Breast epithelium (tissue), 4 donors: ENCODE measurements around the gene EHMT1. TPM values are rescaled to one million over a fixed set of nuclear protein-coding genes. Genes with fewer than 3 reads are reported as not detected.
"Not testable (repeated sequence)": the region's sequence is repeated elsewhere in the genome, so short reads cannot be mapped to it uniquely, and the experiment has no call there.

Experiments
- DNase-seq, 2 donors: peaks; one replicate each; pipeline ENCODE4 v3.0.0-alpha.2; 2019; ENCODE audit warnings: low spot score in 2 of 2
- H3K27ac ChIP-seq, 2 donors: fragments of 200-600 bp; sonication (generic) in 1 of 2; one replicate each; pipeline ENCODE4 v1.5.1; 2016 to 2019; ENCODE audit warnings: mild to moderate bottlenecking in 1 of 2
- H3K27me3 ChIP-seq, 2 donors: fragments of 200-600 bp; sonication (generic) in 1 of 2; one replicate each; pipeline versions ENCODE4 v1.5.1 to v1.6.0; 2017 to 2019; ENCODE audit warnings: control low read depth in 1 of 2, mild to moderate bottlenecking in 1 of 2
- H3K36me3 ChIP-seq: fragments of 200-600 bp; one replicate; pipeline ENCODE4 v1.5.1; 2019
- H3K4me1 ChIP-seq, 2 donors: fragments of 200-600 bp; sonication (generic); one replicate each; pipeline ENCODE4 v1.5.1; 2016 to 2019; ENCODE audit warnings: control low read depth in 1 of 2
- H3K4me3 ChIP-seq, 3 donors: fragments of 200-600 bp; sonication (generic); 1 replicate in 2 of 3; 2 replicates in 1 of 3; pipeline ENCODE4 v1.5.1; 2016 to 2019; ENCODE audit warnings: mild to moderate bottlenecking in 3 of 3, moderate library complexity in 2 of 3
- H3K9me3 ChIP-seq, 2 donors: fragments of 200-600 bp; sonication (generic) in 1 of 2; one replicate each; pipeline ENCODE4 v1.5.1; 2016 to 2019; ENCODE audit warnings: control low read depth in 1 of 2
- CTCF ChIP-seq, 3 donors: fragments of 450-650 bp; IDR thresholded peaks; one replicate each; pipeline ENCODE4 v1.5.1; 2016 to 2017; ENCODE audit warnings: antibody characterized with exemption in 3 of 3, mild to moderate bottlenecking in 3 of 3, moderate library complexity in 3 of 3
- POLR2A ChIP-seq: fragments of 450-650 bp; IDR thresholded peaks from one replicate; pipeline ENCODE4 v1.6.1; 2016; ENCODE audit warnings: antibody characterized with exemption, mild to moderate bottlenecking, moderate library complexity
- POLR2AphosphoS5 ChIP-seq, 3 donors: sonication (generic); formaldehyde crosslinking; IDR thresholded peaks; one replicate each; pipeline ENCODE4 v1.6.1; 2017; ENCODE audit warnings: antibody characterized with exemption in 3 of 3
- intact Hi-C: fragments of 100-400 bp; cut with DNase I; formaldehyde crosslinking; loops from one replicate; pipeline ENCODE4 v1.15.1; 2023; ENCODE audit warnings: low total_unique reads
- total RNA-seq, 3 donors: library from RNA; depleted of rRNA; stranded (reverse); fragments of >200 nt; gene quantifications; one replicate each; pipeline ENCODE4 v1.1.0, GENCODE V29; 2016

Gene EHMT1
- total RNA-seq, 3 donors from 2014 or later: 63.7 to 113 (median 91.2) TPM

- peak overlapping the region in 1 of 2 donors; percentile 48 for H3K27ac ChIP-seq
- H3K4me1 ChIP-seq: no peaks in the 10 kb centered on the region
- no peak for DNase-seq
- H3K27me3 ChIP-seq: no peaks in the 10 kb centered on the region
- no peak overlapping the region for H3K4me3 ChIP-seq
- TF ChIP-seq POLR2A (no peak), CTCF (IDR thresholded peaks at IDR 0.05) (no peak), POLR2AphosphoS5 (IDR thresholded peaks at IDR 0.05) (no peak)
- H3K36me3 ChIP-seq: no peaks in the 10 kb centered on the region
- intact Hi-C loops: no loop called here
- H3K9me3 ChIP-seq: no peaks in the 10 kb centered on the region
Observed at GRCh38 chr9:137723783-137724445, 105.1 kb downstream of the EHMT1 start.

- Histone ChIP-seq H3K4me1 (no peaks in the 10 kb centered on the region), H3K4me3 (no peak overlapping the region), H3K9me3 (no peaks in the 10 kb centered on the region), H3K36me3 (no peaks in the 10 kb centered on the region), H3K27ac (no peak overlapping the region), H3K27me3 (no peaks in the 10 kb centered on the region)
- intact Hi-C loops: no loop called here
- no peak for DNase-seq
- TF ChIP-seq POLR2AphosphoS5 (IDR thresholded peaks at IDR 0.05) (no peak), CTCF (IDR thresholded peaks at IDR 0.05) (no peak), POLR2A (no peak)
Observed at GRCh38 chr9:137724818-137725240, 106.0 kb downstream of the EHMT1 start.

GRCh38 chr9:137725598-137725997 is 106.8 kb downstream of the EHMT1 start:
- no peaks in the 10 kb centered on the region for H3K36me3 ChIP-seq
- intact Hi-C loops: no loop called here
- no peak overlapping the region for H3K27ac ChIP-seq
- DNase-seq: no peak
- H3K4me1 ChIP-seq: no peaks in the 10 kb centered on the region
- no peaks in the 10 kb centered on the region for H3K27me3 ChIP-seq
- no peak overlapping the region for H3K4me3 ChIP-seq
- H3K9me3 ChIP-seq: no peaks in the 10 kb centered on the region
- no peak for TF ChIP-seq CTCF (IDR thresholded peaks at IDR 0.05)
- TF ChIP-seq POLR2A: no peak
- no peak for TF ChIP-seq POLR2AphosphoS5 (IDR thresholded peaks at IDR 0.05)

- H3K27me3 ChIP-seq, H3K4me1 ChIP-seq, H3K36me3 ChIP-seq, DNase-seq, H3K27ac ChIP-seq, H3K9me3 ChIP-seq, H3K4me3 ChIP-seq, intact Hi-C loops: not testable (repeated sequence)
Observed at GRCh38 chr9:137726336-137726735, 107.5 kb downstream of the EHMT1 start.

- Histone ChIP-seq H3K9me3 (no peaks in the 10 kb centered on the region), H3K36me3 (no peaks in the 10 kb centered on the region), H3K27me3 (no peaks in the 10 kb centered on the region), H3K4me3 (no peak overlapping the region), H3K27ac (no peak overlapping the region), H3K4me1 (no peaks in the 10 kb centered on the region)
- DNase-seq: no peak
- intact Hi-C loops: no loop called here
- no peak for TF ChIP-seq POLR2A
- TF ChIP-seq CTCF (IDR thresholded peaks at IDR 0.05): no peak
- TF ChIP-seq POLR2AphosphoS5 (IDR thresholded peaks at IDR 0.05): no peak
Observed at GRCh38 chr9:137726764-137727163, 108.0 kb downstream of the EHMT1 start.
